HEK293 (cell line): ENCODE measurements around the gene ULBP1.

Source experiments
- CTCF ChIA-PET: fragments of 350-600 bp; formaldehyde crosslinking; extraction: SDS; loops from one replicate; lab custom pipeline; 2021; ENCODE audit warnings: antibody characterized with exemption; lab: Yijun Ruan, JAX
- POLR2A ChIA-PET: fragments of 300-600 bp; formaldehyde crosslinking; extraction: SDS; loops from one replicate; lab custom pipeline; 2020; ENCODE audit warnings: antibody characterized with exemption, inconsistent platforms; lab: Yijun Ruan, JAX
- H3K27ac ChIP-seq: fragments of 200-500 bp; sonication (Bioruptor generic); 2 replicates; pipeline ENCODE4 v1.5.1; 2014; ENCODE audit warnings: low read depth, low read length, control low read depth, inconsistent platforms; ENCODE audit errors: extremely low read depth
- H3K36me3 ChIP-seq, 2 experiments: fragments of 200-500 bp in 1 of 2; sonication (Bioruptor generic) in 1 of 2; 1 replicate in 1 of 2; 2 replicates in 1 of 2; pipeline ENCODE4 v1.5.1; 2014 to 2017; ENCODE audit warnings: inconsistent platforms in 2 of 2, low read length in 2 of 2; ENCODE audit not compliant: control insufficient read depth in 2 of 2, insufficient read depth in 1 of 2
- H3K4me1 ChIP-seq: fragments of 200-500 bp; sonication (Bioruptor generic); 2 replicates; pipeline ENCODE4 v1.5.1; 2014; ENCODE audit warnings: mild to moderate bottlenecking, low read length, inconsistent platforms; ENCODE audit not compliant: control insufficient read depth, insufficient read depth
- H3K4me3 ChIP-seq: 2 replicates; pipeline ENCODE4 v1.5.1; 2011; ENCODE audit warnings: low read depth, mild to moderate bottlenecking, control low read depth, low read length, moderate library complexity
- H3K9me3 ChIP-seq: fragments of 200-500 bp; sonication (Bioruptor generic); 2 replicates; pipeline ENCODE4 v1.5.1; 2014; ENCODE audit warnings: low read depth, low read length, inconsistent platforms; ENCODE audit not compliant: control insufficient read depth, insufficient read depth
- BCL11A ChIP-seq: fragments of 450-650 bp; formaldehyde crosslinking; IDR thresholded peaks from 2 replicates; pipeline ENCODE4 v1.5.1; 2016; ENCODE audit warnings: low read depth, missing biosample characterization, missing genetic modification characterization
- BCL11B ChIP-seq: fragments of 450-650 bp; formaldehyde crosslinking; IDR thresholded peaks from 2 replicates; pipeline ENCODE4 v1.5.1; 2016; ENCODE audit warnings: low read depth, missing biosample characterization, missing genetic modification characterization
- HOXA7 ChIP-seq: sonication (generic); formaldehyde crosslinking; IDR thresholded peaks from 2 replicates; pipeline ENCODE4 v1.8.1; 2022; ENCODE audit warnings: missing genetic modification reagents, borderline replicate concordance
- HOXD13 ChIP-seq: sonication (generic); formaldehyde crosslinking; IDR thresholded peaks from 2 replicates; pipeline ENCODE4 v1.8.0; 2022; ENCODE audit warnings: missing genetic modification reagents, borderline replicate concordance
- KLF7 ChIP-seq: fragments of 450-650 bp; formaldehyde crosslinking; IDR thresholded peaks from 2 replicates; pipeline ENCODE4 v1.5.1; 2016; ENCODE audit warnings: missing biosample characterization, missing genetic modification characterization, borderline replicate concordance
- PBX3 ChIP-seq: sonication (generic); formaldehyde crosslinking; IDR thresholded peaks from 2 replicates; pipeline ENCODE4 v1.8.1; 2022; ENCODE audit warnings: mild to moderate bottlenecking, moderate library complexity, missing genetic modification reagents
- PRDM6 ChIP-seq: fragments of 450-650 bp; formaldehyde crosslinking; IDR thresholded peaks from 2 replicates; pipeline ENCODE4 v1.5.1; 2017; ENCODE audit warnings: missing biosample characterization, missing genetic modification characterization
- REPIN1 ChIP-seq: fragments of 450-650 bp; formaldehyde crosslinking; IDR thresholded peaks from 2 replicates; pipeline ENCODE4 v1.5.1; 2017; ENCODE audit warnings: missing biosample characterization, missing genetic modification characterization, low read depth
- YY1 ChIP-seq: fragments of 450-650 bp; formaldehyde crosslinking; IDR thresholded peaks from 2 replicates; pipeline ENCODE4 v1.5.1; 2018; ENCODE audit warnings: missing biosample characterization, missing genetic modification characterization
- YY2 ChIP-seq: fragments of 450-650 bp; formaldehyde crosslinking; IDR thresholded peaks from 2 replicates; pipeline ENCODE4 v1.5.1; 2016; ENCODE audit warnings: missing biosample characterization, missing genetic modification characterization
- ZBTB1 ChIP-seq: fragments of 450-650 bp; formaldehyde crosslinking; IDR thresholded peaks from 2 replicates; pipeline ENCODE4 v1.5.1; 2016; ENCODE audit warnings: missing biosample characterization, missing genetic modification characterization
- ZBTB20 ChIP-seq: fragments of 450-650 bp; formaldehyde crosslinking; IDR thresholded peaks from 2 replicates; pipeline ENCODE4 v1.5.1; 2016; ENCODE audit warnings: missing biosample characterization, missing genetic modification characterization
- ZBTB8A ChIP-seq: fragments of 450-650 bp; formaldehyde crosslinking; IDR thresholded peaks from 2 replicates; pipeline ENCODE4 v1.5.1; 2016; ENCODE audit warnings: missing biosample characterization, missing genetic modification characterization
- ZIC2 ChIP-seq: fragments of 450-650 bp; formaldehyde crosslinking; IDR thresholded peaks from 2 replicates; pipeline ENCODE4 v1.5.1; 2016; ENCODE audit warnings: missing biosample characterization, missing genetic modification characterization
- ZNF121 ChIP-seq: fragments of 450-650 bp; formaldehyde crosslinking; IDR thresholded peaks from 2 replicates; pipeline ENCODE4 v1.5.1; 2016; ENCODE audit warnings: missing biosample characterization, missing genetic modification characterization
- ZNF214 ChIP-seq: fragments of 450-650 bp; formaldehyde crosslinking; IDR thresholded peaks from 2 replicates; pipeline ENCODE4 v1.5.1; 2017; ENCODE audit warnings: missing biosample characterization, mild to moderate bottlenecking, missing genetic modification characterization, borderline replicate concordance
- ZNF223 ChIP-seq: fragments of 450-650 bp; formaldehyde crosslinking; IDR thresholded peaks from 2 replicates; pipeline ENCODE4 v1.5.1; 2016; ENCODE audit warnings: missing biosample characterization, missing genetic modification characterization
- ZNF354C ChIP-seq: fragments of 450-650 bp; formaldehyde crosslinking; IDR thresholded peaks from 2 replicates; pipeline ENCODE4 v1.5.1; 2016; ENCODE audit warnings: missing biosample characterization, missing genetic modification characterization, low read depth, borderline replicate concordance
- ZNF514 ChIP-seq: fragments of 450-650 bp; formaldehyde crosslinking; IDR thresholded peaks from 2 replicates; pipeline ENCODE4 v1.5.1; 2016; ENCODE audit warnings: missing biosample characterization, missing genetic modification characterization
- ZNF560 ChIP-seq: fragments of 450-650 bp; formaldehyde crosslinking; IDR thresholded peaks from 2 replicates; pipeline ENCODE4 v1.5.1; 2017; ENCODE audit warnings: missing biosample characterization, missing genetic modification characterization, borderline replicate concordance
- ZNF623 ChIP-seq: fragments of 450-650 bp; formaldehyde crosslinking; IDR thresholded peaks from 2 replicates; pipeline ENCODE4 v1.5.1; 2016; ENCODE audit warnings: missing biosample characterization, missing genetic modification characterization
- ZNF670 ChIP-seq: fragments of 450-650 bp; formaldehyde crosslinking; IDR thresholded peaks from 2 replicates; pipeline ENCODE4 v1.5.1; 2016; ENCODE audit warnings: missing biosample characterization, missing genetic modification characterization, low read depth
- ZNF701 ChIP-seq: fragments of 450-650 bp; formaldehyde crosslinking; IDR thresholded peaks from 2 replicates; pipeline ENCODE4 v1.5.1; 2016; ENCODE audit warnings: missing biosample characterization, missing genetic modification characterization
- ZNF777 ChIP-seq: fragments of 450-650 bp; formaldehyde crosslinking; IDR thresholded peaks from 2 replicates; pipeline ENCODE4 v1.5.1; 2017; ENCODE audit warnings: missing biosample characterization, missing genetic modification characterization, borderline replicate concordance
- ZXDB ChIP-seq: fragments of 450-650 bp; formaldehyde crosslinking; IDR thresholded peaks from 2 replicates; pipeline ENCODE4 v1.5.1; 2016; ENCODE audit warnings: missing biosample characterization, missing genetic modification characterization
- TF ChIP-seq, protein P1 (sequence below): fragments of 450-650 bp; IDR thresholded peaks from 2 replicates; pipeline ENCODE4 v1.5.1; 2018; ENCODE audit warnings: missing biosample characterization, missing genetic modification characterization
- TF ChIP-seq, protein P2 (sequence below): fragments of 450-650 bp; formaldehyde crosslinking; IDR thresholded peaks from 2 replicates; pipeline ENCODE4 v1.5.1; 2016; ENCODE audit warnings: missing biosample characterization, missing genetic modification characterization
- TF ChIP-seq, protein P3 (sequence below): fragments of 450-650 bp; formaldehyde crosslinking; IDR thresholded peaks from 2 replicates; pipeline ENCODE4 v1.5.1; 2016; ENCODE audit warnings: missing biosample characterization, missing genetic modification characterization

The ULBP1 gene

GRCh38 chr6:149985481-149985937 is 21.8 kb downstream of the ULBP1 start:
- Histone ChIP-seq H3K36me3 (no peaks in the 10 kb centered on the region), H3K9me3 (no peaks in the 10 kb centered on the region), H3K27ac (no peak overlapping the region), H3K4me1 (peaks cover 6% of the 10 kb centered on the region), H3K4me3 (no peak overlapping the region)
- TF ChIP-seq ZBTB20 (tag by site-specific recombination), result no peak
- TF ChIP-seq ZNF670, result no peak
- no peak for TF ChIP-seq BCL11A (tag by site-specific recombination)
- no peak for TF ChIP-seq KLF7 (tag by site-specific recombination)
- TF ChIP-seq, protein P1, sequence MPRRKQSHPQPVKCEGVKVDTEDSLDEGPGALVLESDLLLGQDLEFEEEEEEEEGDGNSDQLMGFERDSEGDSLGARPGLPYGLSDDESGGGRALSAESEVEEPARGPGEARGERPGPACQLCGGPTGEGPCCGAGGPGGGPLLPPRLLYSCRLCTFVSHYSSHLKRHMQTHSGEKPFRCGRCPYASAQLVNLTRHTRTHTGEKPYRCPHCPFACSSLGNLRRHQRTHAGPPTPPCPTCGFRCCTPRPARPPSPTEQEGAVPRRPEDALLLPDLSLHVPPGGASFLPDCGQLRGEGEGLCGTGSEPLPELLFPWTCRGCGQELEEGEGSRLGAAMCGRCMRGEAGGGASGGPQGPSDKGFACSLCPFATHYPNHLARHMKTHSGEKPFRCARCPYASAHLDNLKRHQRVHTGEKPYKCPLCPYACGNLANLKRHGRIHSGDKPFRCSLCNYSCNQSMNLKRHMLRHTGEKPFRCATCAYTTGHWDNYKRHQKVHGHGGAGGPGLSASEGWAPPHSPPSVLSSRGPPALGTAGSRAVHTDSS (tag by site-specific recombination), result no peak
- no peak for TF ChIP-seq ZNF560 (tag by site-specific recombination)
- no peak for TF ChIP-seq ZIC2
- no peak for TF ChIP-seq ZNF121 (tag by site-specific recombination)
- TF ChIP-seq, protein P2, sequence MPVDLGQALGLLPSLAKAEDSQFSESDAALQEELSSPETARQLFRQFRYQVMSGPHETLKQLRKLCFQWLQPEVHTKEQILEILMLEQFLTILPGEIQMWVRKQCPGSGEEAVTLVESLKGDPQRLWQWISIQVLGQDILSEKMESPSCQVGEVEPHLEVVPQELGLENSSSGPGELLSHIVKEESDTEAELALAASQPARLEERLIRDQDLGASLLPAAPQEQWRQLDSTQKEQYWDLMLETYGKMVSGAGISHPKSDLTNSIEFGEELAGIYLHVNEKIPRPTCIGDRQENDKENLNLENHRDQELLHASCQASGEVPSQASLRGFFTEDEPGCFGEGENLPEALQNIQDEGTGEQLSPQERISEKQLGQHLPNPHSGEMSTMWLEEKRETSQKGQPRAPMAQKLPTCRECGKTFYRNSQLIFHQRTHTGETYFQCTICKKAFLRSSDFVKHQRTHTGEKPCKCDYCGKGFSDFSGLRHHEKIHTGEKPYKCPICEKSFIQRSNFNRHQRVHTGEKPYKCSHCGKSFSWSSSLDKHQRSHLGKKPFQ (tag by site-specific recombination), result no peak
- no peak for TF ChIP-seq YY2 (tag by site-specific recombination)
- no peak for TF ChIP-seq YY1 (tag by site-specific recombination)
- TF ChIP-seq ZXDB (tag by site-specific recombination), result no peak
- TF ChIP-seq ZNF214, result no peak
- TF ChIP-seq PRDM6 (tag by site-specific recombination), result no peak
- no peak for TF ChIP-seq ZNF514 (tag by site-specific recombination)
- ChIA-PET POLR2A (no interaction called here), CTCF (no interaction called here)

- Histone ChIP-seq H3K27ac (no peak overlapping the region), H3K4me3 (no peak overlapping the region), H3K9me3 (no peaks in the 10 kb centered on the region), H3K36me3 (no peaks in the 10 kb centered on the region), H3K4me1 (peaks cover 6% of the 10 kb centered on the region)
- POLR2A ChIA-PET, result no interaction called here
- CTCF ChIA-PET, result interaction anchor here (0.7 to 1.3 kb wide), 3 partner anchors 12 to 93 kb away, joined by 3 to 6 read pairs (median 4); no protein-coding TSS in a partner anchor
- TF ChIP-seq ZNF777 (tag by site-specific recombination), result no peak
- no peak for TF ChIP-seq PBX3
- TF ChIP-seq ZBTB1 (tag by site-specific recombination), result no peak
- TF ChIP-seq HOXA7 (CRISPR knock-in tag), result no peak
- TF ChIP-seq BCL11B (tag by site-specific recombination), result no peak
- no peak for TF ChIP-seq REPIN1
- no peak for TF ChIP-seq PRDM6 (tag by site-specific recombination)
- TF ChIP-seq ZNF560 (tag by site-specific recombination), result no peak
- TF ChIP-seq ZNF354C (tag by site-specific recombination), result no peak
- TF ChIP-seq ZNF223 (tag by site-specific recombination), result no peak
- no peak for TF ChIP-seq ZNF623 (tag by site-specific recombination)
- no peak for TF ChIP-seq ZNF701 (tag by site-specific recombination)
- TF ChIP-seq, protein P3, sequence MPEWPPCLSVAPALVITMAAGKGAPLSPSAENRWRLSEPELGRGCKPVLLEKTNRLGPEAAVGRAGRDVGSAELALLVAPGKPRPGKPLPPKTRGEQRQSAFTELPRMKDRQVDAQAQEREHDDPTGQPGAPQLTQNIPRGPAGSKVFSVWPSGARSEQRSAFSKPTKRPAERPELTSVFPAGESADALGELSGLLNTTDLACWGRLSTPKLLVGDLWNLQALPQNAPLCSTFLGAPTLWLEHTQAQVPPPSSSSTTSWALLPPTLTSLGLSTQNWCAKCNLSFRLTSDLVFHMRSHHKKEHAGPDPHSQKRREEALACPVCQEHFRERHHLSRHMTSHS (tag by site-specific recombination), result no peak
- no peak for TF ChIP-seq ZBTB8A (tag by site-specific recombination)
- no peak for TF ChIP-seq HOXD13
Observed at GRCh38 chr6:149987602-149988107, 23.9 kb downstream of the ULBP1 start.
